ENCODE measurements around the gene RALGAPB. TPM values are rescaled to one million over a fixed set of nuclear protein-coding genes. Genes with fewer than 3 reads are reported as not detected.
"Not testable (repeated sequence)": the region's sequence is repeated elsewhere in the genome, so short reads cannot be mapped to it uniquely, and the experiment has no call there.

RALGAPB gene
- polyA plus RNA-seq, 1 of the 3 experiments (the other 2 are of a cell fraction) = 10.8 TPM

- Histone ChIP-seq H3F3A (replicated peaks; ENCODE audit: insufficient read depth) (no peaks in the 10 kb centered on the region), H3K9ac (no peak overlapping the region), H2AFZ (ENCODE audit: low read depth) (no peak overlapping the region), H3K36me3 (replicated peaks in 1 of 2; ENCODE audit: control insufficient read depth in 1 of 2, insufficient read depth in 2 of 2, low read length in 1 of 2) (no peaks in the 10 kb centered on the region), H3K4me1 (ENCODE audit: control insufficient read depth in 1 of 2, insufficient read depth in 2 of 2, low read depth in 1 of 2, low read length in 1 of 2) (no peaks in the 10 kb centered on the region; a peak in 1 of 4 replicates), H3K27ac (ENCODE audit: low read depth in 2 of 2, low read length in 1 of 2) (no peak overlapping the region), H3K4me2 (no peak overlapping the region), H4K20me1 (ENCODE audit: insufficient read depth) (no peaks in the 10 kb centered on the region), H3K9me2 (no peaks in the 10 kb centered on the region), H3K27me3 (ENCODE audit: insufficient read depth) (no peaks in the 10 kb centered on the region), H3K9me3 (no peaks in the 10 kb centered on the region), H3K4me3 (ENCODE audit: low read depth in 2 of 2, low read length in 1 of 2) (no peak overlapping the region), H3K79me2 (ENCODE audit: insufficient read depth) (no peaks in the 10 kb centered on the region)
- ChIA-PET CTCF (interaction anchor here (0.7 kb wide), 1 partner anchor 42 kb away, joined by 3 read pairs; no protein-coding TSS in a partner anchor), POLR2A (no interaction called here)
- TF ChIP-seq SMC3 (IDR thresholded peaks at IDR 0.05; ENCODE audit: low read depth, low read length) = no peak
- TF ChIP-seq FOXM1 (IDR thresholded peaks at IDR 0.05; ENCODE audit: low read depth) = no peak
- TF ChIP-seq ELF1 (IDR thresholded peaks at IDR 0.05) = no peak
- no peak for TF ChIP-seq TAF1 (IDR thresholded peaks at IDR 0.05; ENCODE audit: borderline replicate concordance, low read depth, low read length)
- no peak for TF ChIP-seq GABPA (IDR thresholded peaks at IDR 0.05; ENCODE audit: low read depth)
- no peak for TF ChIP-seq ZBTB33 (IDR thresholded peaks at IDR 0.05; ENCODE audit: borderline replicate concordance, low read depth)
- TF ChIP-seq USF2 (IDR thresholded peaks at IDR 0.05; ENCODE audit: borderline replicate concordance, low read depth, low read length) = no peak
- no peak for TF ChIP-seq TEAD4 (IDR thresholded peaks at IDR 0.05; ENCODE audit: borderline replicate concordance, insufficient read depth)
- TF ChIP-seq FOSL2 (IDR thresholded peaks at IDR 0.05; ENCODE audit: borderline replicate concordance, low read depth) = no peak
- TF ChIP-seq RAD21 (IDR thresholded peaks at IDR 0.05; ENCODE audit: low read length) = no peak
- no peak for TF ChIP-seq NRF1 (IDR thresholded peaks at IDR 0.05; ENCODE audit: low read depth, low read length)
- TF ChIP-seq POLR2AphosphoS5 (IDR thresholded peaks at IDR 0.05; ENCODE audit: low read depth, low read length) = no peak
- TF ChIP-seq EZH2phosphoT487 (IDR thresholded peaks at IDR 0.05; ENCODE audit: borderline replicate concordance, low read depth) = no peak
- no peak for TF ChIP-seq EP300 (IDR thresholded peaks at IDR 0.05; ENCODE audit: borderline replicate concordance in 1 of 2, low read depth in 1 of 2, low read length in 1 of 2)
- no peak for TF ChIP-seq NFIC (IDR thresholded peaks at IDR 0.05; ENCODE audit: borderline replicate concordance)
- TF ChIP-seq YY1 (IDR thresholded peaks at IDR 0.05; ENCODE audit: low read depth) = no peak
- TF ChIP-seq USF1 (IDR thresholded peaks at IDR 0.05; ENCODE audit: borderline replicate concordance, low read depth) = no peak
- 84% methylated on average over 14 of the region's 21 CpGs for WGBS (ENCODE audit: low lambda C conversion rate)
- DNase-seq = no peak
Measured at GRCh38 chr20:38591474-38592410, 119.1 kb downstream of the RALGAPB start.

GRCh38 chr20:38592411-38592790 is 119.8 kb downstream of the RALGAPB start:
- H3K9me3 ChIP-seq; H3F3A ChIP-seq (replicated peaks; ENCODE audit: insufficient read depth); H3K9ac ChIP-seq; H3K9me2 ChIP-seq; H3K27ac ChIP-seq (ENCODE audit: low read depth in 2 of 2, low read length in 1 of 2); H3K4me1 ChIP-seq (ENCODE audit: control insufficient read depth in 1 of 2, insufficient read depth in 2 of 2, low read depth in 1 of 2, low read length in 1 of 2); H2AFZ ChIP-seq (ENCODE audit: low read depth); H4K20me1 ChIP-seq (ENCODE audit: insufficient read depth); POLR2A ChIA-PET; H3K79me2 ChIP-seq (ENCODE audit: insufficient read depth); H3K27me3 ChIP-seq (ENCODE audit: insufficient read depth); DNase-seq; H3K4me3 ChIP-seq (ENCODE audit: low read depth in 2 of 2, low read length in 1 of 2); CTCF ChIA-PET; H3K36me3 ChIP-seq (replicated peaks in 1 of 2; ENCODE audit: control insufficient read depth in 1 of 2, insufficient read depth in 2 of 2, low read length in 1 of 2); H3K4me2 ChIP-seq: not testable (repeated sequence)
- 51% methylated on average over 3 of the region's 3 CpGs for WGBS (ENCODE audit: low lambda C conversion rate)

GRCh38 chr20:38594281-38594680 is 121.6 kb downstream of the RALGAPB start:
- not testable (repeated sequence) for H3F3A ChIP-seq (replicated peaks; ENCODE audit: insufficient read depth)
- POLR2A ChIA-PET = interaction anchor here (1.2 kb wide), 1 partner anchor 13 kb away, joined by 3 read pairs; the partner anchor contains the start of gene ADIG

More at GRCh38 chr20:38594281-38594680, 121.6 kb downstream of the RALGAPB start:
- WGBS (ENCODE audit: low lambda C conversion rate) = 89% methylated on average over 12 of the region's 12 CpGs
- H3K79me2 ChIP-seq (ENCODE audit: insufficient read depth); H3K36me3 ChIP-seq (replicated peaks in 1 of 2; ENCODE audit: control insufficient read depth in 1 of 2, insufficient read depth in 2 of 2, low read length in 1 of 2); CTCF ChIA-PET; H2AFZ ChIP-seq (ENCODE audit: low read depth); H3K9me2 ChIP-seq; H3K4me3 ChIP-seq (ENCODE audit: low read depth in 2 of 2, low read length in 1 of 2); H3K4me2 ChIP-seq; H3K27me3 ChIP-seq (ENCODE audit: insufficient read depth); H3K27ac ChIP-seq (ENCODE audit: low read depth in 2 of 2, low read length in 1 of 2); DNase-seq; H3K9me3 ChIP-seq; H3K9ac ChIP-seq; H3K4me1 ChIP-seq (ENCODE audit: control insufficient read depth in 1 of 2, insufficient read depth in 2 of 2, low read depth in 1 of 2, low read length in 1 of 2); H4K20me1 ChIP-seq (ENCODE audit: insufficient read depth): not testable (repeated sequence)

Measured in SK-N-SH (cell line).